NCI-H1417 (cell line): ENCODE results near the gene GNAT2.

Experiments
- DNase-seq, 3 experiments: peaks; one replicate each; lab custom pipeline; 2025; lab: John Stamatoyannopoulos, UW

Gene GNAT2

GRCh38 chr1:109641861-109642260 lies 22.4 kb upstream of the GNAT2 start:
- no peak for DNase-seq

GRCh38 chr1:109641078-109641740 lies 21.8 kb upstream of the GNAT2 start:
- no peak for DNase-seq

GRCh38 chr1:109640285-109640865 lies 21.0 kb upstream of the GNAT2 start:
- DNase-seq = peak; percentile 60 to 78 (median 67)

- no peak for DNase-seq
Observed at GRCh38 chr1:109639841-109640184, 20.4 kb upstream of the GNAT2 start.

GRCh38 chr1:109639063-109639840 lies 19.8 kb upstream of the GNAT2 start:
- no peak for DNase-seq

- DNase-seq = no peak
Observed at GRCh38 chr1:109637446-109637845, 18.0 kb upstream of the GNAT2 start.

- DNase-seq = no peak
Observed at GRCh38 chr1:109636201-109636952, 17.0 kb upstream of the GNAT2 start.

GRCh38 chr1:109635862-109636200 lies 16.4 kb upstream of the GNAT2 start:
- DNase-seq = no peak

- DNase-seq = no peak
Observed at GRCh38 chr1:109634771-109635750, 15.6 kb upstream of the GNAT2 start.

GRCh38 chr1:109634292-109634691 lies 14.9 kb upstream of the GNAT2 start:
- no peak for DNase-seq

- DNase-seq = peak; percentile 60 to 93 (median 82)
Observed at GRCh38 chr1:109632671-109633346, 13.4 kb upstream of the GNAT2 start.

- DNase-seq = no peak
Observed at GRCh38 chr1:109631513-109632505, 12.4 kb upstream of the GNAT2 start.

- no peak for DNase-seq
Observed at GRCh38 chr1:109630898-109631512, 11.6 kb upstream of the GNAT2 start.

- peak in 1 of 3 experiments; percentile 4 for DNase-seq
Observed at GRCh38 chr1:109630081-109630897, 10.9 kb upstream of the GNAT2 start.

- DNase-seq = no peak
Observed at GRCh38 chr1:109629372-109630030, 10.1 kb upstream of the GNAT2 start.

- no peak for DNase-seq
Observed at GRCh38 chr1:109628540-109629321, 9.3 kb upstream of the GNAT2 start.
